Stimulated activated CD4-positive, alpha-beta T cell treated with anti-CD3 and anti-CD28 coated beads, TNF-alpha, amount 100 ng/mL, for 48 hours (primary cell): ENCODE measurements around the gene EYA2.

ENCODE experiments used
- DNase-seq, 3 donors: peaks; one replicate each; pipeline ENCODE4 v3.0.0-alpha.2; 2020; ENCODE audit warnings: low read depth in 3 of 3

EYA2 gene

DNA sequence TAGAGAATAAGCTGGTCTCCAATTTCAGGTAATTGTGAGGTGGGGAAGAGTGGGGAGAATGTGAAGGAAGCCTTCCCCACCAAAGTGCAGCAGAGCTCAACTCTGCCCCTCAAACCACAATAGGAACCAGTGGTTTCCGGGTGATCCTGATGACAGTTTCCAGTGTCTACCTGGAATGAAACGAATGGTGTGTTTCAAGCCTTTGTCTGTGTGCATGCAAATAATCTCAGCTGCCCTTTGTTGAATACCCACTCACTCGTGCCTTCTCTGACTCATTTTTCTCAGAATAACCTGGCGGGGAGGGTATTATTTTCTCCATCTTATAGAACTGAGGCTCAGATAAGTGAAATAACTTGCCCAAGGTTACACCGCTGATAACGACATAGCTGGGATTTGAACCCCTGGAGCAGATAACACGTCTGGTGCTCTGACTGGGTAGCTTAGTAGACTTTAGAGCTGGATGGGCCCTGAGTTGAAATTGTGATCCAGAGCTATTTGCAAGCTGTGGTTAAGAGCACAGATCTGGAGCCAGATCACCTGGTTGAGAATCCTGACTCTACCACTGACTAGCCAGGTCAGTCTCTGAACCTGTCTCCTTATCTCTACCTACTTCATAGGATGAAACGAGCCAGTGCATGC lies 85.1 kb downstream of the EYA2 start:
- no peak for DNase-seq

GRCh38 chr20:46981184-46981583 lies 86.5 kb downstream of the EYA2 start:
- DNase-seq = no peak

- no peak for DNase-seq
Measured at GRCh38 chr20:46983466-46983865, 88.8 kb downstream of the EYA2 start.

- DNase-seq = no peak
Measured at GRCh38 chr20:46984405-46984804, 89.8 kb downstream of the EYA2 start.

DNA sequence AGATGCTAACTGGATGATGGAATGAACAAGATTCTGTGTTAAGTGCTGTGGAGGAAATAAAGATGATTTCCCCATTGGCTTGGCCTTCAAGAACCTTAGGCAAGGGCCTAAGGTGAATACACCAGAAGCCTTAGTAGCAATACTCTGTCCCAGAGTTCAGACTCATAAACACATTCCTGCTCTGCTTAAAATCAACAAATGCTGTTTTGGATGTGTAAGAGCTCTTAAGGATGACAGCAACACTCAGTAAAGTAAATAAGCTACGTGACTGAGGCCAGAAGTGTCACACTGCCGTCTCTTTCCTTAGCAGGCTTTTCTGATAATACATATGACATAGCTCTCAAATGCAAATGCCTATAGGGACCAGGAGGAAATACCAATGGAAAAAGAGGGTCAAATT lies 90.6 kb downstream of the EYA2 start:
- no peak for DNase-seq

GRCh38 chr20:46985671-46986070 lies 91.0 kb downstream of the EYA2 start:
- DNase-seq = no peak

- DNase-seq = no peak
Measured at GRCh38 chr20:46987001-46987400, 92.4 kb downstream of the EYA2 start.

DNA sequence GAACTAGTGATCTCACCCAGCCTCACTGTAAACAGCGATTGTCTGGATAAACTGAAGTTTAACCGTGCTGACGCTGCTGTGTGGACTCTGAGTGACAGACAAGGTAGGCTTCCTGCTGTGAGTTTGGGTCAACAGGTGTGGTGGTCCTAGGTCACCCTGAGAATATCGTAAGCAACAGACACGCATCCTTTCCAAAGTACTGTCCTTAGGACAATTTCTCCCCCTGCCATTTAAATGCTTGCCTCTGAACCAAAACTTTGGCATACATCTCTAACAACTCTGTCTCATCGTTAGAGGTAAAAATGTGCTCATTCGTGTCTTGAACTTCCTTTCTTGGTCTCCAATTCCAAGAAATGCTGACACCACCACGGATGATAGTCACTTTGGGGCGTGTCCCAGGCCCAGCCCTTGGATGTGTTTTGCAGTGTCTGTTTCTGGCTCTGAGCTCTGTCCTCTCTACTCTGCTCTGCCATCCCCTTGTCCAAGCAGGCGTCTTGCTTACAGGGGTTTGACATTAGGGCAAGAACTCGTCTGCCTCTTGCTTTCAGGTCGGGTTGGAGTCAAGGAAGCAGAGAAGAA lies 95.5 kb downstream of the EYA2 start:
- peak; percentile 5 to 29 (median 16) for DNase-seq

DNA sequence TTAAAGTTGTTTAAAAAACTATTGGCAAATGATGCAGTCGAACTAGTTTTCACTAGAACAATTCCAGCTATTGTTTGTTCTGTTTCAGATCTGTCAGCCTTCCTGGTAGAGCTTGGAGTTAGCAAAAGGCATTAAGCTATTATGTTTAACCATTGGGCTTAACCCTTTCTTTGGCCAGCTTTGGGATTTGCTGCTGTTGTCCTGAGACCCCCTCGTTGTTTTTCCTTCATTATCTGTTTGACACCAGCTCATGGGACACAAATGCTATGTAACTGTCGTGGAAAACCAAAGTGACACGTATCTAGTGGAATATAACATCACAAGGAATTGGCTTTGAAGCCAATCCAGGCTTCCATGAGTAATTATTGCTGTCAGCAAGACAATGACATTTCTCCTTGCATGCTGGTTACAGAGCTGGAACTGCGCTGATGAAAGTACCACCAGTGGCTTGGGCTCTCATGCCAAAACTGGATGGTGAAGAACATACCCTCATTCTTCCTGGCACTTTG lies 96.0 kb downstream of the EYA2 start:
- DNase-seq = no peak

DNA sequence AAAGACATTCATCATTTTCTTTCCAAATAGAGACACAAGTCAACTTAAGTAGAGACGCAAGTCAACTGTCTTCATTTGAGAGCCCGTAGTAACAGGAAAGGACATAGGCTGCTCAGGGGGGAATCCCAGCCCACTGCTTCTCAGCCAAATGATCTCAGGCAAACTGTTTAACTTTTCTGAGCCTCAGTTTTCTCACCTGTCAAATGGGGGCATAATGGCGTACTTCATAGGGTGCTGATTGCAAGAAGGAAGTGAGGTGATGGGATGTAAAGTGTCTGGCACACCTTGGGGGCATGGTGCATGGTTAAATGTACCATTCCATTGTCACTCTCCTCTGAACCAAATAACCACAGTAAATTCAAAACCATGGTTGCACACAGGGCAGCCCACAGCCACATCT lies 96.5 kb downstream of the EYA2 start:
- no peak for DNase-seq

GRCh38 chr20:46991880-46992639 lies 97.4 kb downstream of the EYA2 start:
- DNase-seq = no peak

DNA sequence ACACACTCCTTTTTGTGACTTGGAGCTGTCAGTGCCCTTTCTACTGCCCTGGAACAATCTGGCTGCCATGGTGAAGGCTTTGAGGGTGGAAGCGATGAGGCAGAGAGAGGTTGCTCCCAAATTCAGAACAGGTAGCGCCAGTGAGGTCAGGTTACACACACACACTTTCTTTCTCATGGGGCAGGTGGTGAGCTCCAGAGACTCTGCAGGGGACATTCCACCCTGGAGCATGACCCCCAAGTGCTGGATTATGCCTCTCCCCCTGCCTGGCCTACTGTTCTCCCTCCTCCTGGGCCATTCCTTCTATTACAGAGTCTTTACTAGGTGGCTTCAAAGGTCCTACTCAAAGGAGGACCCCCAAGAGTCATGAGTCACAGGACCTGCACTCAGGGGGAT lies 98.0 kb downstream of the EYA2 start:
- DNase-seq = no peak

- DNase-seq = no peak
Measured at GRCh38 chr20:46993465-46994095, 98.9 kb downstream of the EYA2 start.

DNA sequence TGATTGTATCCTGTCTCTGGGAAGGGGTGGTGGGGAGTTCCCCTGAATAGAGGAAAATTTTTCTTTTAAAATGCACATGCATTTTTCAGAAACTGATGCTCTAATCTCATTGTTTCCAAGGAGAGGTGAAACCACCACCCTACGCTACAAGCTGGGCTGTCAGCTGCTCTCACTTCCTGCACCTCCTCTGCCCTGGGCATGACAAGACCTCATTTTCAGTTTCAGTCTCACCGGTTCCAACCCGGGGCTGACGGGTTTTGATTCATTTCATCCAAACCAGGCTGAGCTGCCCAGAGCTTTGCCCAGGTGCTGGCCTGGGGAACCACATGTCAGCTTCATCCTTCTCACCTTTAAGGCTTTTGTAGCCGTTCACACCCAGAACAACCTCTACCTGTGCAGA lies 99.7 kb downstream of the EYA2 start:
- peak; percentile 39 to 63 (median 52) for DNase-seq

- no peak for DNase-seq
Measured at GRCh38 chr20:46995561-46996142, 101.0 kb downstream of the EYA2 start.

DNA sequence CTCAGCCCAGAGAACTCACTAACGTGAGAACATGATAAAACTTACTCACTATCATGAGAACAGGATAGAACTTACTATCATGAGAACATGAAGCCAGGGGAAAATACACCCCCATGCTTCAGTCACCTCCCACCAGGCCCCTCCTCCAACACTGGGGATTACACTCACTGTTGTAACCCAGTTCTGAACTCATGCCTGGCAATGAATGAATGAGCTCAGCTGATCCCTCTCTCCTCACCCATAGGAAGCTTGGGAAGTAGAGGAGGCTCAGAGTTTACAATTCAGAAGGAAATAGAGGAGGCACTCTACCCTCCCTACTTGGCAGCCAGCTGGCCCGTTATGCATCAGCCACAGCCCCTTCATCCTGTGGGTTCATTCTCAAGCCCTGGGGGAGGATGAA lies 102.5 kb downstream of the EYA2 start:
- no peak for DNase-seq

DNA sequence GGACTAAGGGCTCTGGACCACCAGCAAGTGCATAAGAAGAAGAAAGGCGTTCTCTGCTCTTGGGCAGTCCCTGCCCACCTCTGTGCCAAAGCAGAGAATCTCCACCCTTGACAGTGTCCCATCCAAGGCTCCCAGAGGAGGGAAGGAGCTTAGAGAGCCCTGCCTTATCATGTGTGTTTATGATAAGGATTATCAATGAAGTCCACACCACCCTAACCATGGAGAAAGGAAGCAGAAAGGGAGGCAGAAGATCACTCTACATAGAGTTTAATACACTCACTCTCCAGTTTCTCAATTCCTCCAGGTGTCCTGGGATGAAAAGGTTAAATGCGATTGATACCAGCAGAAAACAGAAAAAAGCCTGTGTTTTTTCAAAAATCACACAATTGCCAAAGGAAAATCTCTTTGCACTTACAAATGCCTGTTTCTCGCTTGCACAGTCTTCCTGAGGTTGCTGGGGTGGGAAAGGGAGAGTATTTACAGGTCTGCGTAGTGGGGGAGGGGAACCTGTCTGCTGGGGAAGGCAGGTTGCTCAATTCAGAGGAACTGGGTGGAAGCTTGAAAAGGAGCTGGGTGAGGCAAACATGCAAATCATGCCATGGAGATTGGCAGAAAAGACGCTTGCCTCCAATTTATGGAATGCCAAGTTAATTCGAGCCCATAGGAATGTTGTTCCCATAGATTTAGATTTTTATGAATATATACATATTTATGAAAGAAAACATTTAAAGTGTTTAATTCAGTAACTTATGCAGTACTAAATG lies 104.0 kb downstream of the EYA2 start:
- DNase-seq = no peak

DNA sequence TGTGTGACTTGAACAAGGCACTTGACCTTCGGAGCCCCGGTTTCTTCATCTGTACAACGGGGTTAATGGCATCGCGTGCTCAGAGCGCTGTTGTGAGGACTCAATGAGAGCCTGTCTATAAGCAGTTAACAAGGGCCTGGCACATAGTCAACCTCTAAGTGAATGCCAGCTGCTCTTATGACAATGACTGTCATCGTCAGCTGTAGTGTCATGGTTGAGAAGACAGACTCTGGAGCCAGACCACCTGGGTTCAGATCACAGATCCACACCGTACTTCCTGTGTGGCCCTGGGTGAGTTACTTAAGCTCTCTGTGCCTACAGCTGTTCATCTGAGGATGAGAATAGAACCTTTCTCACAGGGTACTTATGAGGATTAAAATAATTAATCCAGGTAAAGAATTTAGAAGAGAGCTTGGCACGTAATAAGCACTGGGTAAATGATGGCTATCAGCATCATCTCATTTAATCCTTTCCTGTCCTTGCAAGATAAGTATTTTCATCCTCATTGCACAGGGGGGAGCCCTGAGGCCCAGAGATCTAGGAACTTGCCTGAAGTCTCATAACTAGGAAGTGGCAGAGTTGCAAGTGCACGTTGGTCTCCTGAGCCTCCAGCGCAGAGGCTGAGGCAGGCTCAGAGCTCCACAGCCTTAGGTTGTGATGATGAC lies 105.3 kb downstream of the EYA2 start:
- no peak for DNase-seq

GRCh38 chr20:47003223-47003622 lies 108.6 kb downstream of the EYA2 start:
- no peak for DNase-seq

- no peak for DNase-seq
Measured at GRCh38 chr20:47004179-47004578, 109.5 kb downstream of the EYA2 start.
